HepG2 (cell line): Measurements from ENCODE around the gene RBM6. TPM values are rescaled to one million over a fixed set of nuclear protein-coding genes. Genes with fewer than 3 reads are reported as not detected.

Experiments used
- ARNT2 ChIP-seq: sonication (generic); formaldehyde crosslinking; IDR thresholded peaks from 2 replicates; pipeline ENCODE4 v1.8.0; 2022; ENCODE audit warnings: mild to moderate bottlenecking, low read depth, missing genetic modification reagents, moderate library complexity
- CBFB ChIP-seq: sonication (generic); formaldehyde crosslinking; IDR thresholded peaks from 2 replicates; pipeline ENCODE4 v1.4.0; 2020; ENCODE audit warnings: missing genetic modification reagents
- ELK4 ChIP-seq: sonication (generic); formaldehyde crosslinking; IDR thresholded peaks from 2 replicates; pipeline ENCODE4 v1.9.0; 2021; ENCODE audit warnings: missing genetic modification reagents, borderline replicate concordance
- FOXM1 ChIP-seq: sonication (generic); formaldehyde crosslinking; IDR thresholded peaks from 2 replicates; pipeline ENCODE4 v1.5.0; 2020; ENCODE audit warnings: missing genetic modification reagents
- HNRNPUL1 ChIP-seq: fragments of 200-400 bp; formaldehyde crosslinking; IDR thresholded peaks from 2 replicates; pipeline ENCODE4 v1.6.1; 2017; ENCODE audit warnings: low read depth, mild to moderate bottlenecking, low read length, moderate library complexity
- LRRFIP1 ChIP-seq: sonication (generic); formaldehyde crosslinking; conservative IDR thresholded peaks from 2 replicates; pipeline ENCODE4 v1.4.0; 2020; ENCODE audit warnings: missing genetic modification reagents
- MZF1 ChIP-seq: sonication (generic); formaldehyde crosslinking; IDR thresholded peaks from 2 replicates; pipeline ENCODE4 v1.8.1; 2023; ENCODE audit warnings: mild to moderate bottlenecking, missing genetic modification reagents, borderline replicate concordance
- RAD21 ChIP-seq: fragments of 450-650 bp; formaldehyde crosslinking; IDR thresholded peaks from 2 replicates; pipeline ENCODE4 v1.5.0; 2020; ENCODE audit warnings: mild to moderate bottlenecking
- RAD51 ChIP-seq: fragments of 450-650 bp; IDR thresholded peaks from 2 replicates; pipeline ENCODE4 v1.6.1; 2016; ENCODE audit warnings: borderline replicate concordance
- SALL1 ChIP-seq: sonication (generic); formaldehyde crosslinking; IDR thresholded peaks from 2 replicates; pipeline ENCODE4 v1.8.0; 2022; ENCODE audit warnings: mild to moderate bottlenecking, missing genetic modification reagents
- SMAD1 ChIP-seq: sonication (generic); formaldehyde crosslinking; IDR thresholded peaks from 2 replicates; pipeline ENCODE4 v1.4.0; 2020; ENCODE audit warnings: missing genetic modification reagents, low read depth, mild to moderate bottlenecking, borderline replicate concordance
- SOX5 ChIP-seq: IDR thresholded peaks from 2 replicates; pipeline ENCODE4 v1.6.1; 2016; ENCODE audit warnings: borderline replicate concordance
- TFAP4 ChIP-seq: sonication (generic); IDR thresholded peaks from 2 replicates; pipeline ENCODE4 v1.6.1; 2016; ENCODE audit warnings: low read depth, borderline replicate concordance
- ZC3H13 ChIP-seq: sonication (generic); formaldehyde crosslinking; IDR thresholded peaks from 2 replicates; pipeline ENCODE4 v1.8.1; 2023; ENCODE audit warnings: mild to moderate bottlenecking, missing genetic modification reagents, moderate library complexity
- ZFP1 ChIP-seq: IDR thresholded peaks from 2 replicates; pipeline ENCODE4 v1.6.1; 2016
- ZFP36 ChIP-seq: fragments of 150-350 bp; IDR thresholded peaks from 2 replicates; pipeline ENCODE4 v1.6.1; 2018; ENCODE audit warnings: borderline replicate concordance, low read length, low read depth; ENCODE audit not compliant: partially characterized antibody
- ZMAT3 ChIP-seq: sonication (generic); formaldehyde crosslinking; conservative IDR thresholded peaks from 2 replicates; pipeline ENCODE4 v1.7.0; 2021; ENCODE audit warnings: missing genetic modification reagents
- ZNF20 ChIP-seq: sonication (generic); formaldehyde crosslinking; IDR thresholded peaks from 2 replicates; pipeline ENCODE4 v1.4.0; 2020; ENCODE audit warnings: mild to moderate bottlenecking, moderate library complexity, missing genetic modification reagents
- ZNF282 ChIP-seq: fragments of 450-650 bp; IDR thresholded peaks from 2 replicates; pipeline ENCODE4 v1.6.1; 2018; ENCODE audit not compliant: partially characterized antibody
- ZNF337 ChIP-seq: sonication (generic); formaldehyde crosslinking; IDR thresholded peaks from 2 replicates; pipeline ENCODE4 v1.5.1; 2020; ENCODE audit warnings: missing genetic modification reagents, low read depth, mild to moderate bottlenecking, borderline replicate concordance
- ZNF362 ChIP-seq: sonication (generic); formaldehyde crosslinking; IDR thresholded peaks from 2 replicates; pipeline ENCODE4 v1.4.0; 2020; ENCODE audit warnings: missing genetic modification reagents, mild to moderate bottlenecking, borderline replicate concordance
- ZNF580 ChIP-seq: IDR thresholded peaks from 2 replicates; pipeline ENCODE4 v1.6.1; 2016; ENCODE audit warnings: low read depth, borderline replicate concordance
- ZNF678 ChIP-seq: sonication (generic); formaldehyde crosslinking; IDR thresholded peaks from 2 replicates; pipeline ENCODE4 v1.4.0; 2020; ENCODE audit warnings: mild to moderate bottlenecking, missing genetic modification reagents
- ZNF768 ChIP-seq: sonication (generic); formaldehyde crosslinking; IDR thresholded peaks from 2 replicates; pipeline ENCODE4 v1.4.0; 2020; ENCODE audit warnings: missing genetic modification reagents
- ZNF772 ChIP-seq: sonication (generic); formaldehyde crosslinking; IDR thresholded peaks from 2 replicates; pipeline ENCODE4 v1.5.0; 2020; ENCODE audit warnings: mild to moderate bottlenecking, missing genetic modification reagents
- ZNF777 ChIP-seq: sonication (generic); formaldehyde crosslinking; IDR thresholded peaks from 2 replicates; pipeline ENCODE4 v1.4.0; 2020; ENCODE audit warnings: missing genetic modification reagents
- ZSCAN30 ChIP-seq: sonication (generic); formaldehyde crosslinking; IDR thresholded peaks from 2 replicates; pipeline ENCODE4 v1.5.0; 2020; ENCODE audit warnings: mild to moderate bottlenecking, missing genetic modification reagents
- polyA plus RNA-seq, 8 experiments: library from polyadenylated mRNA; depleted of rRNA in 3 of 8; stranded (reverse) in 7 of 8; unstranded in 1 of 8; fragments of >200 nt; fragmentation: Illumina TruSeq in 4 of 8; extraction: Trizol in 4 of 8; gene quantifications; 2 replicates each; pipeline versions ENCODE4 v1.2.1 to v1.2.3, GENCODE V29; 2011 to 2016; ENCODE audit warnings: low read depth in 4 of 8, missing spikeins in 1 of 8, mixed read lengths in 1 of 8; ENCODE audit not compliant: insufficient read depth in 1 of 8
- total RNA-seq, 5 experiments: library from RNA; depleted of rRNA; stranded (reverse); fragments of >200 nt; fragmentation: Illumina TruSeq; extraction: Trizol; gene quantifications; 2 replicates each; pipeline ENCODE4 v1.2.3, GENCODE V29; 2016; ENCODE audit warnings: low read depth in 1 of 5

Gene RBM6
- total and polyA plus RNA-seq, 2 of the 13 experiments (the other 11 are each of a cell fraction or from before 2014, with no cell fraction given) = 72.7 to 86.1 TPM

- peak; percentile 15; the same call in 1 of the 2 replicates for TF ChIP-seq SALL1
- no peak for TF ChIP-seq MZF1 (CRISPR knock-in tag)
- TF ChIP-seq ZNF337 (CRISPR knock-in tag) = no peak
- no peak for TF ChIP-seq ZNF362 (CRISPR knock-in tag)
- TF ChIP-seq CBFB (CRISPR knock-in tag) = no peak
- TF ChIP-seq SMAD1 = no peak
- TF ChIP-seq ELK4 (CRISPR knock-in tag) = no peak
- TF ChIP-seq RAD51 = no peak
- no peak for TF ChIP-seq ARNT2 (CRISPR knock-in tag)
- TF ChIP-seq HNRNPUL1 = no peak
- no peak for TF ChIP-seq FOXM1 (CRISPR knock-in tag)
- no peak for TF ChIP-seq ZC3H13
- no peak for TF ChIP-seq ZNF282
- TF ChIP-seq RAD21 (CRISPR knock-in tag) = peak; percentile 89
- TF ChIP-seq ZNF777 (CRISPR knock-in tag) = no peak
- TF ChIP-seq ZSCAN30 = no peak
- no peak for TF ChIP-seq ZNF580 (CRISPR knock-in tag)
- TF ChIP-seq TFAP4 = no peak
- no peak for TF ChIP-seq ZNF772 (CRISPR knock-in tag)
- TF ChIP-seq ZNF678 = no peak
- no peak for TF ChIP-seq ZMAT3 (CRISPR knock-in tag)
- TF ChIP-seq SOX5 (CRISPR knock-in tag) = no peak
- no peak for TF ChIP-seq ZFP36
- no peak for TF ChIP-seq LRRFIP1 (CRISPR knock-in tag)
- no peak for TF ChIP-seq ZNF768 (CRISPR knock-in tag)
- no peak for TF ChIP-seq ZFP1 (CRISPR knock-in tag)
- TF ChIP-seq ZNF20 (CRISPR knock-in tag) = no peak
Measured at GRCh38 chr3:49906073-49906743, 33.7 kb upstream of the RBM6 start (continued).
